Panc1 (cell line): ENCODE results near the gene AHDC1.

Source experiments
- CTCF ChIP-seq: fragments of 450-650 bp; IDR thresholded peaks from 2 replicates; pipeline ENCODE4 v1.5.1; 2017; ENCODE audit warnings: mild to moderate bottlenecking
- POLR2AphosphoS5 ChIP-seq: IDR thresholded peaks from 2 replicates; pipeline ENCODE4 v1.6.1; 2012; ENCODE audit warnings: mild to moderate bottlenecking, low read depth, low read length, moderate library complexity
- REST ChIP-seq, 2 experiments: IDR thresholded peaks; 2 replicates each; pipeline ENCODE4 v1.6.1; 2011 to 2012; ENCODE audit warnings: low read depth in 2 of 2, control low read depth in 1 of 2, low read length in 1 of 2, mild to moderate bottlenecking in 1 of 2, moderate library complexity in 1 of 2; ENCODE audit not compliant: insufficient read depth in 1 of 2
- SIN3A ChIP-seq: IDR thresholded peaks from 2 replicates; pipeline ENCODE4 v1.6.1; 2012; ENCODE audit warnings: low read depth, mild to moderate bottlenecking, low read length, moderate library complexity, borderline replicate concordance; ENCODE audit not compliant: insufficient read depth
- TCF7L2 ChIP-seq: IDR thresholded peaks from 2 replicates; pipeline ENCODE4 v1.6.1; 2011; ENCODE audit warnings: mild to moderate bottlenecking, low read depth, low read length, inconsistent platforms

- TF ChIP-seq CTCF = no peak
- no peak for TF ChIP-seq REST (IDR thresholded peaks at IDR 0.05; ENCODE audit: insufficient read depth in 1 of 2, low read depth in 2 of 2, low read length in 1 of 2)
- no peak for TF ChIP-seq SIN3A
- TF ChIP-seq POLR2AphosphoS5 = no peak
- TF ChIP-seq TCF7L2 = no peak
Observed at GRCh38 chr1:27551170-27551952, 52.6 kb downstream of the AHDC1 start.
